Heart right ventricle (tissue), 16 donors: ENCODE results near the gene DDB1. TPM values are rescaled to one million over a fixed set of nuclear protein-coding genes. Genes with fewer than 3 reads are reported as not detected.

Experiments
- ATAC-seq, 8 donors: fragments of 200-7000 bp; cut with Tn5 transposase; one replicate each; pipeline ENCODE4 v1.9.1; 2020; ENCODE audit warnings: mild to moderate bottlenecking in 8 of 8, moderate library complexity in 8 of 8, moderate number of reproducible peaks in 1 of 8
- DNase-seq, 2 donors: peaks; one replicate each; pipeline ENCODE4 v3.0.0-alpha.2; 2020
- H3K27ac ChIP-seq, 10 donors: fragments of 200-600 bp; sonication (generic) in 2 of 10; one replicate each; pipeline versions ENCODE4 v1.5.0 to v1.8.0; 2020 to 2022; ENCODE audit warnings: mild to moderate bottlenecking in 3 of 10
- H3K27me3 ChIP-seq, 7 donors: fragments of 200-600 bp; one replicate each; pipeline ENCODE4 v1.8.0; 2021 to 2022; ENCODE audit warnings: mild to moderate bottlenecking in 2 of 7
- H3K36me3 ChIP-seq, 9 donors: fragments of 200-600 bp; sonication (generic) in 1 of 9; one replicate each; pipeline versions ENCODE4 v1.5.0 to v1.8.0; 2020 to 2022; ENCODE audit warnings: mild to moderate bottlenecking in 2 of 9
- H3K4me1 ChIP-seq, 9 donors: fragments of 200-600 bp; sonication (generic) in 1 of 9; one replicate each; pipeline versions ENCODE4 v1.5.0 to v1.8.0; 2020 to 2022; ENCODE audit warnings: mild to moderate bottlenecking in 4 of 9
- H3K4me3 ChIP-seq, 10 donors: fragments of 200-600 bp; sonication (generic) in 2 of 10; one replicate each; pipeline versions ENCODE4 v1.5.0 to v1.8.0; 2020 to 2022; ENCODE audit warnings: mild to moderate bottlenecking in 7 of 10, moderate library complexity in 2 of 10
- H3K9me3 ChIP-seq, 11 donors: fragments of 200-600 bp in 10 of 11; sonication (generic) in 2 of 11; one replicate each; pipeline versions ENCODE4 v1.5.0 to v1.8.0; 2013 to 2022; ENCODE audit warnings: mild to moderate bottlenecking in 2 of 11, control low read depth in 1 of 11, moderate library complexity in 1 of 11
- WGBS, 2 donors: extraction: QIAGEN DNeasy Blood & Tissue Kit; methylation state at CpG; one replicate each; pipeline ENCODE4 v1.1.7; 2013; ENCODE audit warnings: inconsistent platforms in 1 of 2; 5-methylcytosine and 5-hydroxymethylcytosine counted together
- intact Hi-C, 10 donors: fragments of 100-400 bp; cut with DNase I; formaldehyde crosslinking; loops; one replicate each; pipeline versions ENCODE4 v1.11.1 to v1.14.2; 2022
- polyA plus RNA-seq, 2 donors: library from polyadenylated mRNA; stranded (reverse); fragments of 200-250 nt; gene quantifications; one replicate each; pipeline ENCODE4 v1.2.3, GENCODE V29; 2013
- total RNA-seq, 10 donors: library from RNA; stranded (reverse); fragmentation: NEBNext Ultra II Directional in 3 of 10; extraction: Animal tissue kit (Norgen Biotek cat#: 25700) in 3 of 10; gene quantifications; one replicate each; pipeline versions ENCODE4 v1.2.1 to v1.2.4, GENCODE V29; 2021 to 2023
- TF ChIP-seq, protein P1 (sequence below), 9 donors: fragments of 200-600 bp; sonication (generic) in 2 of 9; IDR thresholded peaks; one replicate each; pipeline versions ENCODE4 v1.5.0 to v1.8.0; 2021 to 2022; ENCODE audit warnings: antibody characterized with exemption in 9 of 9, mild to moderate bottlenecking in 5 of 9, moderate library complexity in 1 of 9
- donor health status: Arrhythmogenic right ventricular cardiomyopathy.
- donor health status: ischemic (EF 13 %, LVEDD 7.1; RV severe dilation, severe dysfunction).
- donor health status: healthy with polysubstance abuse.
- donor health status: DM: no; HTN: yes; CAD: no.
- donor health status: DM: no; HTN: no; CAD: no.
- donor health status: ischemic (EF 25% LVEDD 6.9; RV normal size, moderate dysfunction).
- donor health status: ischemic (EF 25% LVEDD 5.7; RV mildly dilated, moderate dysfunction).
- donor health status: healthy.
- donor health status: DM: yes; HTN: yes; CAD: no.
- donor health status: Ischemic cardiomyopathy.
- donor health status: ischemic (EF 35%, LVEDD 5.7; RV mildly dilated, moderate dysfunction).
- donor health status: nonischemic (EF 11% LVEDD 7.7; RV severe dilation, severe dysfunction).
- donor health status: DM: yes; HTN: yes; CAD: no.
- donor health status: PGD.
- donor health status: ischemic (EF 29% LVEDD 5.4; RV normal size, mild dysfunction).
- donor health status: nonischemic (EF 23%, LVEDD 6.1; RV moderate dilation, normal function).

DDB1 gene
- total and polyA plus RNA-seq, 12 donors: 59.0 to 147 (median 129) TPM

GRCh38 chr11:61292356-61292755, 40.5 kb downstream of the DDB1 start:
- H3K9me3 ChIP-seq: no peaks in the 10 kb centered on the region
- TF ChIP-seq, protein P1, sequence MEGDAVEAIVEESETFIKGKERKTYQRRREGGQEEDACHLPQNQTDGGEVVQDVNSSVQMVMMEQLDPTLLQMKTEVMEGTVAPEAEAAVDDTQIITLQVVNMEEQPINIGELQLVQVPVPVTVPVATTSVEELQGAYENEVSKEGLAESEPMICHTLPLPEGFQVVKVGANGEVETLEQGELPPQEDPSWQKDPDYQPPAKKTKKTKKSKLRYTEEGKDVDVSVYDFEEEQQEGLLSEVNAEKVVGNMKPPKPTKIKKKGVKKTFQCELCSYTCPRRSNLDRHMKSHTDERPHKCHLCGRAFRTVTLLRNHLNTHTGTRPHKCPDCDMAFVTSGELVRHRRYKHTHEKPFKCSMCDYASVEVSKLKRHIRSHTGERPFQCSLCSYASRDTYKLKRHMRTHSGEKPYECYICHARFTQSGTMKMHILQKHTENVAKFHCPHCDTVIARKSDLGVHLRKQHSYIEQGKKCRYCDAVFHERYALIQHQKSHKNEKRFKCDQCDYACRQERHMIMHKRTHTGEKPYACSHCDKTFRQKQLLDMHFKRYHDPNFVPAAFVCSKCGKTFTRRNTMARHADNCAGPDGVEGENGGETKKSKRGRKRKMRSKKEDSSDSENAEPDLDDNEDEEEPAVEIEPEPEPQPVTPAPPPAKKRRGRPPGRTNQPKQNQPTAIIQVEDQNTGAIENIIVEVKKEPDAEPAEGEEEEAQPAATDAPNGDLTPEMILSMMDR (IDR thresholded peaks at IDR 0.05): no peak
- H3K27me3 ChIP-seq: peaks cover 0 to 30% (median 0%) of the 10 kb centered on the region in 7 donors
- WGBS, 2 donors: 96% methylated on average over 2 of the region's 2 CpGs
- H3K4me3 ChIP-seq: no peak overlapping the region
- DNase-seq (no peak), ATAC-seq (no peak)
- H3K36me3 ChIP-seq: no peaks in the 10 kb centered on the region
- intact Hi-C loops: no loop called here
- H3K4me1 ChIP-seq: peaks cover 7 to 34% (median 27%) of the 10 kb centered on the region in 9 donors
- H3K27ac ChIP-seq: no peak overlapping the region

DNA sequence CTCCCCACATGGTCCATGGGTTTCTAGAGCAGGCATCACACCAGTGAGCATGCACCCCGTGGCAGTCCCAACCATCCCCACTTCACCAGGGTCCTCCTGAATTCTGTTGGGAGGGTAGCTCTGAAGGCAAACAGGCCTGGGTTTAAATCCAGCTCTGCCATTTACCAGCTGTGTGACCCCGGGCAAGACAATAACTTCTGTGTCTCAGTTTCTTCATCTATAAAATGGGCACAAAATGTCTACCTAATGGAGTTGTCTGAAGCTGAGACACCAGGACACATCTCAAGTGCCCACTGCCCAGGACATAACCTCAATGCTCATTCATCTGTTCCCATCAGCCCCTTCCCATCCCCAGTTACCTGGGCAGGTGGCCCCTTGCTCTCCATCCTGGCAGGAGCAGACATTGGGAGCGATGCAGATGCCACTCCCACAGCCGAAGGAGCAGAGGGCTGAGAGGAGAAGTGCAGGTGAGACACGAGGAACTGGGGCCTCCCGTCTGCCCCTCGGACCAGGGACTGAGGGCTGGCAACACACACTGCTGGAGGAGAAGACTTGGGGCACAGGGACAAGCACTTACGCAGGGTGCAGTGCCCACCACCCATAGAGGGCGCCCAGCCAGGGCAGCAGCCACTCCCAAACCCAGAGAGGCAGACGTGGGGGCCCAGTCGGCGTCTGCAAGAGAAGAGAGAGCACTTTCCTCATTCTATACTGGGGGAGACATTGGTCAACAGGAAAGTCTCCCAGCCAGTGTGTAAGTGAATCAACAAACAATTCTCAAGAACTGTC, 41.8 kb downstream of the DDB1 start:
- Histone ChIP-seq H3K36me3 (peaks cover 0 to 2% (median 0%) of the 10 kb centered on the region in 9 donors), H3K4me3 (no peak overlapping the region), H3K4me1 (peaks cover 7 to 28% (median 24%) of the 10 kb centered on the region in 9 donors), H3K9me3 (no peaks in the 10 kb centered on the region), H3K27me3 (peaks cover 0 to 29% (median 0%) of the 10 kb centered on the region in 7 donors), H3K27ac (no peak overlapping the region)
- WGBS, 2 donors: 90 to 91% methylated on average over 12 of the region's 12 CpGs
- TF ChIP-seq, protein P1 (IDR thresholded peaks at IDR 0.05): no peak
- ATAC-seq: no peak
- intact Hi-C loops: no loop called here
- no peak for DNase-seq

- ATAC-seq: no peak
- H3K4me1 ChIP-seq: no peaks in the 10 kb centered on the region
- no peak overlapping the region for H3K4me3 ChIP-seq
- H3K27me3 ChIP-seq: no peaks in the 10 kb centered on the region
- no peaks in the 10 kb centered on the region for H3K9me3 ChIP-seq
- TF ChIP-seq, protein P1 (IDR thresholded peaks at IDR 0.05): no peak
- intact Hi-C loops: no loop called here
- DNase-seq: no peak
- H3K27ac ChIP-seq: no peak overlapping the region
- WGBS, 2 donors: 85 to 88% methylated on average over 14 of the region's 14 CpGs
- peaks cover 0 to 7% (median 0%) of the 10 kb centered on the region in 9 donors for H3K36me3 ChIP-seq
Observed at GRCh38 chr11:61287338-61287977, 45.4 kb downstream of the DDB1 start.

DNA sequence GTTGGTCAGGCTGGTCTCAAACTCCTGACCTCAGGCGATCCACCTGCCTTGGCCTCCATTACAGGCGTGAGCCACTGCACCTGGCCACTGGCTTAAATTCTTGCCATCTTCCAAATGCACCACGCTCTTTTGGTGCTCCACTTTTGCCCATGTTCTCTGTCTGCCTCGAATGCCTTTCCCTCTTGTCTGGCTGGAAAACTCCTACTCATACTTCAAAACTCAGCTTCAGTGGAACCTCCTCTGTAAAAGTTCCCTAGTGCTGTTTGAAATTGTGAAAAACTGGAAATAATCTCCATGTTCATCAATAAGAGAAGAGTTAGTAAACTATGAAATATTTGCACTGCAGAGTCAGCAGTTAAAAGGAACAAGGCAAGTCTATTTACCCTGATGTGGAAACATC, 49.3 kb downstream of the DDB1 start:
- ATAC-seq (no peak), DNase-seq (no peak)
- Histone ChIP-seq H3K4me3 (no peak overlapping the region), H3K4me1 (no peaks in the 10 kb centered on the region), H3K27me3 (no peaks in the 10 kb centered on the region), H3K27ac (no peak overlapping the region), H3K9me3 (no peaks in the 10 kb centered on the region), H3K36me3 (peaks cover 0 to 11% (median 0%) of the 10 kb centered on the region in 9 donors)
- WGBS, 2 donors: 95 to 98% methylated on average over 4 of the region's 4 CpGs
- intact Hi-C loops: no loop called here
- TF ChIP-seq, protein P1 (IDR thresholded peaks at IDR 0.05): no peak
